NCI-H748 treated with DMSO at 0.1 percent for 48 hours (cell line): ENCODE measurements around the gene GRIN2C.
A peak's percentile ranks its signal among the peaks of the same experiment; 100 is the strongest.
"Not testable (repeated sequence)": the region's sequence is repeated elsewhere in the genome, so short reads cannot be mapped to it uniquely, and the experiment has no call there.

Source experiments
- DNase-seq: peaks from one replicate; lab custom pipeline; 2025; lab: John Stamatoyannopoulos, UW

Gene GRIN2C

GRCh38 chr17:74879308-74879707 lies 19.6 kb upstream of the GRIN2C start:
- no peak for DNase-seq

DNA sequence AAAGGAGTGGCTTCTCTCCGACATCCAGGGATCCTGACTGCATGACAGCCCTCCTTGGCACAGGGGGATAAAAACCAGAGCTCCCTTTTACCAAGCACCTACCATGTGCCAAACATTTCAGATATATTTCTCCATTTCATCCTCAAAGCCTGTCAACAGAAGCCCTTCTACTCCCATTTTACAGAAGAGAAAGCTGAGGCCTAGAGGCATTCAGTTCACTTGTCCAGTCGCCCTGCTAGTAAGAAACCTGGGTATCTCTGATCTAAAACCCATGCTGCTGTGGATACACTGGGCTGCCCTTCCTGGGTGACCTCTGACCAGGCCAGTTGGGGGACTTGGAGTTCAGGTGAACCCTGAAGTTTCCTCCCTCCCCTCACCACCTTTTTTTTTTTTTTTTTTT lies 19.0 kb upstream of the GRIN2C start:
- DNase-seq, result no peak

- no peak for DNase-seq
Observed at GRCh38 chr17:74877592-74878548, 18.2 kb upstream of the GRIN2C start.

DNA sequence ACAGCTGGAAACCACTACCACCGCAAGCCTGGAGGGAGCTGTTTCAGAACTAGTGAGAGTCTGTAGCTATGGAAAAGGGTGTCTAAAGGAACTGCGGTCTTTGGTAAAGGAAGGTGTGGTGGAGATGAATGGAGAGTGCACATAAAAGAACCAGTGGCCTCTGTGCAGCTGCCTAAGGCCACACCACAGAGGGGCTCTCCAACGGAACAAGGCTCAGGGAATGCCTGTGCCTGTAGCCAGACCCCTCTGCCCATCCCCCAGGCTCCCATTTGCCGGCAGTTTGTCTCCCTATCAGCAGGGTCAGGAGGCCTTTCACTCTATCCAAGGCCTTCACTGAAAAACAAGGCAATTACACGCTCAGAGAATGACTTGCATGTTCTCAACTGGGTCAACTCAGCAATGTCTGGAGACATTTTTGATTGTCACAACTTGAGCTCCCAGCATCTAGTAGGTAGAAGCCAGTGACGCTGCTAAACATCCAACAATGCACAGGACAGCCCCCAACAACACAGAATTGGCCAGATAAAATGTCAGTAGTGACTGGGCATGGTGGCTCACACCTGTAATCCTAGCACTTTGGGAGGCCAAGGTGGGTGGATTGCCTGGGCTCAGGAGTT lies 16.4 kb upstream of the GRIN2C start:
- DNase-seq, result no peak

DNA sequence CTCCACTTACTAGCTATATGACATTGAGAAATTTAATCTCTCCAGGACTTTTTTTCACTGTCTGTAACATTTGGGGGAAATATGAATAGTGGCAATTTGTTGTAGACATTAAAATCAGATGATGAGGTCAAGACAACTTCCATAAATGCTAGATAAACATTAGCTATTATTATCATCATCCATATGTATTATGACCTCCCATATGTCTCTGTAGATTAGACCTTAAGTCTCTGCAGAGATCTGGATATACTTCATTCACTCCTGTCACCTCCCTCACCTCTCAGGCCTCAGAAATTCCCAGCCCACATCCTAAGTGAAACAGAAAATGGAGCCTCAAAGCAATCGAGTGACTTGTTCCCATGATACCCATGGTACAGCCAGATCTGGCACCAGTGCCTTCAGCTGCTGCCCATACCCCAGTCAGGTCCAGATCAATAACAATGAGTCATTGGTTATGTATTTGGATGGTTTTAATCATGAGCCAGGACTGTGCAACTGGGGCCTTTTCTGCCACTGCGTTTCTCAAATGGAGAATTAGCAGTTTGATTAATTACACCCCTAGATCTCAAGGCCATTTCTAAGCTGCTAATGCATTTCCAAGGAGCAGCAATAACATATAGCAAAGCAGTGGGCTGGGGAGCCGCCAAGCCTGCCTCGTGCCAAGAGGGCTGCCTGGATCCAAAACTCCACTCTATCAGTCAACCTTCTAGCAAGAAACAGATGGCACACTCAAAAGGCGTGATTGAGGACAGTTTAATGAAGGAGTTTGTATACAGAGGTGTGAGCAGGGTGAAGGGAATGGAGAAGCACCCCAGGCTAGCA lies 15.7 kb upstream of the GRIN2C start:
- DNase-seq, result no peak

DNA sequence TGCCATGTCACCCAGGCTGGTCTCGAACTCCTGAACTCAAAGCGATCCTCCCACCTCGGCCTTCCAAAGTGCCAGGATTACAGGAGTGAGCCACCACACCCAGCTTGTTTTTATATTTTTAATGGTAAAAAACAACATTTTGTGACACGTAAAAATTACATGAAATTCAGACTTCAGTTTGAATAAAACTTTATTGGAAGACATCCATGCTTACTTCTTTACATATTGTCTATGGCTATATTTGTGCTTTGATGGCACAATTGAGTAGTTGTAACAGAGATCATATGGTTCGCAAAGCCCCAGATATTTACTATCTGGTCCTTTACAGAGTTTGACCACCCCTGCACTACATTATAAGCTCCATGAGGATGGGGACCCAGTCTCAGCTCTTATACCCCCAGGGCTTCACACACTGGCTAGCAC lies 14.9 kb upstream of the GRIN2C start:
- DNase-seq, result no peak

GRCh38 chr17:74873874-74874614 lies 14.4 kb upstream of the GRIN2C start:
- DNase-seq, result no peak

GRCh38 chr17:74873037-74873873 lies 13.6 kb upstream of the GRIN2C start:
- peak; percentile 94 for DNase-seq

DNA sequence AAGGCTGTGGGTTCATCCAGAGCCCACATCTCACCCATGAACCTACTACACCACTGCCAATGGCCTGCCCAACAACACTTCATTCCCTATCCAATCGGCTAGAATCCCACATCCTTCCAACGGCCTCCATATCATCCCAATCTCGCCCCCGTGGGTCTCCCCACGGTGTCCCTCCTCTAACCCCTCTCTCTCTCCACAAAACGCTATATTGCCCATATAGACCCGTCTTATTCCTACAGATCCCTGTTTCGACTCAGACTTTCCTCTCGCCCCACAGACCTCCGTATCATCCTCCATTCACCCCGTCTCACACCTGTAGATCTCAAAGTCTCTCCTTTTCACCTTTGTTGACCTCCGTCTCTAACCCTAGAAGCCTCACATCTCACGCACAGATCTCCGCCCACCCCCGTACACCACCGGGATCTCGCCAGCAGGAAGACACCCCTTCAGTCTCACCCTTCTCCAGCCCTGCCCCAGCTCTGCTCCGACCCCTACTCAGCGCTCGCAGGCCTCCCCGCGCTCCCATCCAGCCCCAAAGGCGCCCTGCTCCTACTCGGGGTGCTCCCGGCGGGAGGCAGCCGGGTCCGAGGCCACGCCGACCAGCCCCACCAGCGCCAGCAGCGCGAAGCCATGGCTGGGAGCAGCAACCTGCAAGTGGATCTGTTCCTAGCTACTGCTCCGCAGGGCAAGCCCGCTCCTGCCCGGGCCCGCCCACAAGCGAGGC lies 12.8 kb upstream of the GRIN2C start, which contains the start of gene FDXR:
Gene FDXR, minus strand, starts transcription at position 682 of the 724 bp plus-strand sequence. Its CDS starts 50 bp downstream, at position 632.
- DNase-seq, result no peak

DNA sequence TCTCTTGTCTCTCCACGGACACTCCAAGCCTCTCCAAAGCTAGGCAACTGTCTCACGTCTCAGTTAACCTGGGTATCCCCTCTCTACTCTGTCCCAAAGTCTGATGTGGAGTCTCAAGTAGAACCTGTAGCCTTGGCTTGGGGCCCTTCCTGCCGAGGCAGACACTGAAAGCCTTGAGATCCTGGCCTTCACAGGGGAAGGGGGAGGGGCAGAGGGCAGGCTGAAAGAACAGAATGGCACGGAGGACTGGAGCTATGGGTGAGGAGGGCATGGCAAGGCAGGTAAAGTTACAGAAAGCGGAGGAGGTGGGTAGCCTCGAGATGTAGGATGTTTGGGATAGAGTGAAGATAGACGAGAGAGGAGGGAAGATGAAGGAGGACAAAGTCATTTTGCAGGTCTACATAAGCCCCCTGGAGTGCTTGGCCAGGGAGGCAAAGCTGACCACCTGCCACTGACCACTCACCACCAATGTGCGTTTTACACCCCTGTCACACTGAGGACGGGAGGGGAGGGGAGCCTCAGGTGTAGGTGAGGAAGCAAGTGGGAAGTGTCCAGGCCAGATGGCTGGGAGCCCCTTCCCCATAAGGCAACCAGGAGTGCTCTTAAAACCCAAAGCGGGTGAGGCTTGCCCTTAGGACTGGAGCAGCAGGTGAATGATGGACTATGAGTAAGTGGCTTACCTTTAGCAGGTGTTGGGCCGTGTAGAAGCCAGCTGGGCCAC lies 11.8 kb upstream of the GRIN2C start:
- no peak for DNase-seq

GRCh38 chr17:74870512-74870911 lies 10.8 kb upstream of the GRIN2C start:
- DNase-seq, result no peak

DNA sequence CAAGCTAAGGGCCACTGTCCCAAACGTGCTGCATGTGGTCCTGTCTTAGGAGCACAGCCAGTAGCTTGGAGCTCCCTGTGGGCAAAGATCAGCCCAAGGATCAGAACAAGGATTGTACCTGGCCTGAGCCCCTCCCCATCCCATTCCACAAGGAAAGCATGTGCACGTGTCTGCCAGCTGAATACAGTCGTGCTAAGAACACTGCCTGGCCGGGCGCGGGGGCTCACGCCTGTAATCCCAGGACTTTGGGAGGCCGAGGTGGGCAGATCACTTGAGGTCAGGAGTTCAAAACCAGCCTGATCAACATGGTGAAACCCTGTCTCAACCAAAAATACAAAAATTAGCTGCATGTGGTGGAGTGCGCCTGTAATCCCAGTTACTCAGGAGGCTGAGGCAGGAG lies 10.3 kb upstream of the GRIN2C start:
- not testable (repeated sequence) for DNase-seq

GRCh38 chr17:74868908-74869255 lies 9.2 kb upstream of the GRIN2C start:
- no peak for DNase-seq

DNA sequence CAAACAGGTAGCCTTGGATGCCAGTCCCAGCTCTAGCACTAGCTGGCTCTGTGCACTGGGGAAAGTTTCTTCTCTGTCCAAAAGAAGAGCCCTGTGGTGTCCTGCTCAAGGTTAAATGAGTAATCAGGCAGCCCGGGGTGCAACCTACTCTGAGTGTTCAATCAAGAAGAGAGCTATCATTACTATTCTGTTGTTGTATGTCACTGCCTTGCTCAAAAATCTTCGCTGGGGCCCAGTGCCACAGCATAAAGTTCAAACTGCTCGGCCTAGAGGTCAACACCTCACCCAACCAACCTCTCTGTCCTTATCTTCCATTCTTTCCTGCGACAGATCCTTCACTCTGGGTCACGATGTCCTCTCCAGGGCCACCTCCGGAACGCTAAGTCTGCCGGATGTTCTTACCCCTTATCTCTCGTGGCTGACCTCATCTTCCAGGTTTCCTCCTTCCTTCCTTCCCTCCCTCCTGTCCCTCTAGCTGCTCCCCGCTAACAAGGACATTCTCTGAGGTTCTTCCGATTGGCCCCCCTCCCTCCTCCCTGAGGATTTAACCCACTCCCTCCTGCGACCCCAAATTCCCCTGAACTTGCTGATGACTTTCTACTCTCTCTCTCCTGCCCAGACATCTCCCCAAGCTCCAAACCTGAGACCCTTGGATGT lies 8.7 kb upstream of the GRIN2C start:
- DNase-seq, result no peak

DNA sequence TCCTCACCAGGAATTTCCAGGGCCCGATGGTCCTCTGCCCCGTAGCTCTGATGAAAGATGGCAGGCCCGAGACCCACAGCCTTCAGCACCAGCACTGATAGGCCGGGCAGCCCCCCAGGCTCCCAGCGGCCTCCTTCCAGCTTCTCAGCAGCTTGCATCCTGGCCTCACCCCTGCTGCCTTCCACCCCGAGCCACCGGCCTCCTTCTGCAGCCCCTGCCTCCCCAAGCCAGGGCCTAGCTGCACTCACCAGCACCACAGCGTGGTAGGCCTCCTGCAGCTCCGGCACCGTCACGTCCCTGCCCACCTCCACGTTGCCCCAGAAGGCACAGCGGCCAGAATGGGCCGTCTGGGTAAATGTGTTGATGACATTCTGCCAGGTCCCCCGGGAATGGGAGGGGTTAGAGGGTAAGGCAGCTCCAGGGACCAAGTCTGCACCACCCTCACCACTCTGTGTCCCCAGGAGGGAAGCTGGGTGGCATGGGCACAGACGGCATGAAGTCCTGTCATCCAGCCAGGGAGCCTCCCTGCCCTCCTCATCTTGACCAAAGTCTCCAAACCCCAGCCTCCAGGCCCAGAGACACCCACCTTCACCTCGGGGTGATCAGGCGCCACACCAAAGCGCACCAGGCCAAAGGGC lies 6.6 kb upstream of the GRIN2C start:
- no peak for DNase-seq

DNA sequence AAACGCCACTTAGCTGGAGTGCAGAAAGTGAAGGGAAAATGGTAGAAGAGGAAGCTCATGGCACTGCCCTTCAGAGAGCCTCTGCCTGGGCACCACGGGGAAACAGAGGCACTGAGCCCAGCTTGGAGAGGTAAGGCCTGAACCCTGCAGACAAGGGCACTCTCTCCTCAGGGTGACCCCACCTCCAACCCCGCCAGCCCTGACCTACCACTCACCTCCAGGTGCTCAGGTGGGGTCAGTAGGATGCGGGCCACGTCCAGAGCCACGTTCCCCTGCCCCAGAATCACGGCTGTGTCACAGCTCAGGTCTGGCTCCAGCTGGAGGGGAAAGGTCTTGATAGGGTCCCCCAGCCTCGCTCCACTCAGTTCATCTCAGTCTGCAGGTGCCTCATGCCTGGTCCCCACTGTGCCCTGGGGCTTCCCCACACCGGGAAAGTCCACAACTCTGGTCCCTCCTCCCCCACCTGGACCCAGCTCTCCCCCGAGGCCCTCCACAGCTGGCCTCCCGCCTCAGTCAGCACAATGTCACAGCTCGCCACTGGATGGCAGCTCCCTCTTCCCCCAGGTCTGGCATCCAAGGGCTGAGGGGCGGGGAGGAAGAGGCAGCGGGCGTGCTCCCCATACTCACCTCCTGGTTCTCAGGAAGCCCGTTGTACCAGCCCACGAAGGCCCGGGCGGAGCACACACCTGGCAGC lies 6.0 kb upstream of the GRIN2C start:
- DNase-seq, result no peak

GRCh38 chr17:74864866-74865395 lies 5.2 kb upstream of the GRIN2C start:
- DNase-seq, result no peak
